Lung (tissue), 16 donors: ENCODE data around the gene GALNT5. TPM values are rescaled to one million over a fixed set of nuclear protein-coding genes. Genes with fewer than 3 reads are reported as not detected.

ENCODE experiments used
- ATAC-seq: fragments of 200-7000 bp; cut with Tn5 transposase; one replicate; pipeline ENCODE4 v1.9.1; 2020; ENCODE audit warnings: moderate number of reproducible peaks; ENCODE audit not compliant: insufficient read depth, low FRiP score
- DNase-seq, 3 donors: peaks; one replicate each; pipeline ENCODE4 v3.0.0-alpha.2; 2013 to 2017
- H3K27ac ChIP-seq, 2 donors: one replicate each; pipeline ENCODE4 v1.5.1; 2013; ENCODE audit warnings: mild to moderate bottlenecking in 2 of 2, moderate library complexity in 2 of 2, control low read depth in 1 of 2, inconsistent platforms in 1 of 2, low read depth in 1 of 2, low read length in 1 of 2
- H3K27me3 ChIP-seq, 3 donors: one replicate each; pipeline ENCODE4 v1.5.1; 2013; ENCODE audit warnings: low read length in 2 of 3; ENCODE audit not compliant: control insufficient read depth in 3 of 3, insufficient read depth in 3 of 3
- H3K36me3 ChIP-seq, 4 donors: one replicate each; pipeline ENCODE4 v1.5.1; 2013; ENCODE audit warnings: low read length in 4 of 4, mild to moderate bottlenecking in 1 of 4, moderate library complexity in 1 of 4; ENCODE audit not compliant: control insufficient read depth in 4 of 4, insufficient read depth in 4 of 4
- H3K4me1 ChIP-seq, 5 donors: one replicate each; pipeline ENCODE4 v1.5.1; 2013; ENCODE audit warnings: low read length in 5 of 5, mild to moderate bottlenecking in 2 of 5, moderate library complexity in 1 of 5; ENCODE audit not compliant: control insufficient read depth in 5 of 5, insufficient read depth in 5 of 5
- H3K4me3 ChIP-seq: one replicate; pipeline ENCODE4 v1.5.1; 2013; ENCODE audit warnings: mild to moderate bottlenecking, control low read depth, moderate library complexity
- H3K9ac ChIP-seq, 2 donors: one replicate each; pipeline ENCODE4 v1.5.1; 2013; ENCODE audit warnings: low read length in 2 of 2, control low read depth in 1 of 2; ENCODE audit not compliant: insufficient read depth in 1 of 2
- H3K9me3 ChIP-seq, 4 donors: one replicate each; pipeline ENCODE4 v1.5.1; 2013; ENCODE audit warnings: low read length in 3 of 4, mild to moderate bottlenecking in 1 of 4, moderate library complexity in 1 of 4; ENCODE audit not compliant: control insufficient read depth in 4 of 4, insufficient read depth in 3 of 4
- WGBS, 2 donors: extraction: QIAGEN DNeasy Blood & Tissue Kit; methylation state at CpG; one replicate each; pipeline ENCODE4 v1.1.7; 2013; 5-methylcytosine and 5-hydroxymethylcytosine counted together
- long read RNA-seq, 5 donors: transcript quantifications; one replicate each; lab custom pipeline, GENCODE V29; 2026
- polyA plus RNA-seq, 2 donors: library from polyadenylated mRNA; stranded (reverse); fragments of 200-250 nt; gene quantifications; one replicate each; pipeline ENCODE4 v1.2.1, GENCODE V29; 2013
- total RNA-seq, 2 donors: library from RNA; depleted of rRNA in 1 of 2; stranded (reverse); fragments of >200 nt in 1 of 2; gene quantifications; one replicate each; pipeline ENCODE4 v1.2.1, GENCODE V29; 2014 to 2021
- TF ChIP-seq, protein P1 (sequence below): IDR thresholded peaks from 2 replicates; pipeline ENCODE4 v1.5.1; 2012; ENCODE audit warnings: mild to moderate bottlenecking; ENCODE audit errors: control extremely low read depth, extremely low read depth
- donor health status: control.
- donor health status: control.
- donor health status: Bipolar disorder and iron deficiency.
- donor health status: healthy.
- donor health status: DM: yes; HTN: yes; CAD: no.

GALNT5 gene, protein sequence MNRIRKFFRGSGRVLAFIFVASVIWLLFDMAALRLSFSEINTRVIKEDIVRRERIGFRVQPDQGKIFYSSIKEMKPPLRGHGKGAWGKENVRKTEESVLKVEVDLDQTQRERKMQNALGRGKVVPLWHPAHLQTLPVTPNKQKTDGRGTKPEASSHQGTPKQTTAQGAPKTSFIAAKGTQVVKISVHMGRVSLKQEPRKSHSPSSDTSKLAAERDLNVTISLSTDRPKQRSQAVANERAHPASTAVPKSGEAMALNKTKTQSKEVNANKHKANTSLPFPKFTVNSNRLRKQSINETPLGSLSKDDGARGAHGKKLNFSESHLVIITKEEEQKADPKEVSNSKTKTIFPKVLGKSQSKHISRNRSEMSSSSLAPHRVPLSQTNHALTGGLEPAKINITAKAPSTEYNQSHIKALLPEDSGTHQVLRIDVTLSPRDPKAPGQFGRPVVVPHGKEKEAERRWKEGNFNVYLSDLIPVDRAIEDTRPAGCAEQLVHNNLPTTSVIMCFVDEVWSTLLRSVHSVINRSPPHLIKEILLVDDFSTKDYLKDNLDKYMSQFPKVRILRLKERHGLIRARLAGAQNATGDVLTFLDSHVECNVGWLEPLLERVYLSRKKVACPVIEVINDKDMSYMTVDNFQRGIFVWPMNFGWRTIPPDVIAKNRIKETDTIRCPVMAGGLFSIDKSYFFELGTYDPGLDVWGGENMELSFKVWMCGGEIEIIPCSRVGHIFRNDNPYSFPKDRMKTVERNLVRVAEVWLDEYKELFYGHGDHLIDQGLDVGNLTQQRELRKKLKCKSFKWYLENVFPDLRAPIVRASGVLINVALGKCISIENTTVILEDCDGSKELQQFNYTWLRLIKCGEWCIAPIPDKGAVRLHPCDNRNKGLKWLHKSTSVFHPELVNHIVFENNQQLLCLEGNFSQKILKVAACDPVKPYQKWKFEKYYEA
- 10 to 100 TPM; 15.9 to 35.9 TPM for total RNA-seq
- polyA plus RNA-seq = 1 to 10 TPM; 3.8 to 4.8 TPM
- long read RNA-seq, donor 1, full-length matches to known transcripts = 1 of 1 reads
- long read RNA-seq, donor 1, partial matches to known transcripts = 0 of 1 reads
- long read RNA-seq, donor 1, other reads (novel, unspliced or antisense) = 0 of 1 reads
- long read RNA-seq, donor 2 = 0 reads
- long read RNA-seq, donor 3 = 0 reads
- long read RNA-seq, donor 4 = 0 reads
- long read RNA-seq, donor 5, full-length matches to known transcripts = 1 of 1 reads
- long read RNA-seq, donor 5, partial matches to known transcripts = 0 of 1 reads
- long read RNA-seq, donor 5, other reads (novel, unspliced or antisense) = 0 of 1 reads

DNA sequence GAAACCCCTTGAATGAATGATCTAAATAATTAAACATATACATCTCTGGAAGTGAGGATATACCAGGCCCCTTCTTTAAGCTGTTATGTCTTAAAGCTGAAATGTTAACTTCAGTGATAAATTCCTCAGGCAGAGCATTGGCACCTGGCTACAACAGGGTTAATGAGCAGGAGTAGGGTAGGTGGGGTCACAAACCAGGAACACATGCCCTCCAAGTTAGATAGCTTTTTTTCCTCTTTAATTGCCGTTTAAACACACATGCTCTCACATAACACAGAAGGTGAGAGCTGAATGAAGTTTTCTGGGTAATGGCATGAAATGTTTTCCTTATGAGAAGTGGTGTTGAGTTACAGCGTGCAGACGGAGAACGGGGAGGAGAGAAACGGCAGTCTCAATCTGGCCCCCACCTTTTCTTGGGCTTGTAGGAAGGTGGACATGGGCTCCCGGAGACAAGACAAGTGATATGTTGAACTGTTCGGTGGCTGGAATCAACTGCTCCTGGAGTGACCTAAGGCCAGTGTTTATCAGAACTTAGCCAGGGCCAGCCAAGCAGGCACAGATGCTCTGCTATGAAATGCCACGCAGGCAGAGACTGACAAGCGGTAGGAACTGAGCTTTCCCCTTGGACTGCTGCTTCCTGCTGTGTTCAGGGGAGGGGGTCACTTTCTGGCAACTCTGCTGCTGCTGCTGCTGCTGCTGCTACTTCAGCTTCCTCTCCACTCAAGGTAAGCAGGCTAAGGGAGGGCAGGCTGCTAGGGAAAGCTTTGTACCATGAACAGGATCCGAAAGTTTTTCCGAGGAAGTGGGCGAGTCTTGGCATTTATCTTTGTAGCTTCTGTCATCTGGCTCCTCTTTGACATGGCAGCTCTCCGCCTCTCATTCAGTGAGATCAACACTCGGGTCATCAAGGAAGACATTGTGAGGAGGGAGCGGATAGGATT is at the start of gene GALNT5:
Gene GALNT5 (plus strand): TSS at position 394 of the 941 bp plus-strand sequence. CDS start 378 bp downstream, at position 772.
- Histone ChIP-seq H3K27me3 (no peaks in the 10 kb centered on the region), H3K9ac (peak within 1 kb of the TSS; percentile 34 to 82), H3K9me3 (no peaks in the 10 kb centered on the region), H3K4me1 (peaks cover 0 to 21% (median 4%) of the 10 kb centered on the region in 5 donors), H3K4me3 (peak within 1 kb of the TSS; percentile 24), H3K27ac (peak within 1 kb of the TSS in 1 of 2 donors; percentile 69), H3K36me3 (no peaks in the 10 kb centered on the region)
- TF ChIP-seq, protein P1, sequence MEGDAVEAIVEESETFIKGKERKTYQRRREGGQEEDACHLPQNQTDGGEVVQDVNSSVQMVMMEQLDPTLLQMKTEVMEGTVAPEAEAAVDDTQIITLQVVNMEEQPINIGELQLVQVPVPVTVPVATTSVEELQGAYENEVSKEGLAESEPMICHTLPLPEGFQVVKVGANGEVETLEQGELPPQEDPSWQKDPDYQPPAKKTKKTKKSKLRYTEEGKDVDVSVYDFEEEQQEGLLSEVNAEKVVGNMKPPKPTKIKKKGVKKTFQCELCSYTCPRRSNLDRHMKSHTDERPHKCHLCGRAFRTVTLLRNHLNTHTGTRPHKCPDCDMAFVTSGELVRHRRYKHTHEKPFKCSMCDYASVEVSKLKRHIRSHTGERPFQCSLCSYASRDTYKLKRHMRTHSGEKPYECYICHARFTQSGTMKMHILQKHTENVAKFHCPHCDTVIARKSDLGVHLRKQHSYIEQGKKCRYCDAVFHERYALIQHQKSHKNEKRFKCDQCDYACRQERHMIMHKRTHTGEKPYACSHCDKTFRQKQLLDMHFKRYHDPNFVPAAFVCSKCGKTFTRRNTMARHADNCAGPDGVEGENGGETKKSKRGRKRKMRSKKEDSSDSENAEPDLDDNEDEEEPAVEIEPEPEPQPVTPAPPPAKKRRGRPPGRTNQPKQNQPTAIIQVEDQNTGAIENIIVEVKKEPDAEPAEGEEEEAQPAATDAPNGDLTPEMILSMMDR = no peak
- 9 to 18% methylated on average over 15 of the region's 15 CpGs for WGBS, 2 donors
- ATAC-seq (peak; percentile 11), DNase-seq (peak; percentile 60 to 88 (median 78))

DNA sequence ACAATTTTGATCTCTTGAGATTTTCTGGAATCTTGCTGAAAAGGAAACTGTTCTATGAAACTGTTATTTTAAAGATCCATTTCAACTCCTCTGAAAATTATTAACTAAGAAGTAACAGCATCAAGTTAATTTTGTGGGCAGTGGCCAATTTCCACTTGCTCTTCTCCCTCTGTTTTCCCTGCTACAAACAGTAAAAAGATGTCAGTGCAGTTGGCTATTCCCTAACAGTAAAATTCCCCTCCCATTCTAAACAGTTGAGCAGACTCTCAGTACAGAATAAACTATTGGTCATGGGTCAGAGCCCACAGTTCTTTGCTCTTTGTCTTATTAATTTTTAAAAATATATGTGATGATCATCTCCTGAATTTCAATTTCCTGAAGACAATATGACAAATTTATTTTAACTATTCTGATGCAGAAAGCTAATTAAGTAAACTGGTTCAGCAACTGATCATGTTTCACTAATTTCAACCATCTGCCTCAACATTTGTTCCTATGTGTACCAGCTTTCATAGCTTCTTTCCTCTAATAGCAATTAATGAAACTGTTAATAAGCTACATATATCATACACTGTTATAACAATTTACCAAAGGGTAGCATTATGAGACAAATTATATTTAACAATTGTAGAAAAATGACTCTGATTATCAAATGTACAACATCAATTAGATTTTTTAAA is 41.1 kb upstream of the GALNT5 start:
- ATAC-seq = no peak
- Histone ChIP-seq H3K4me3 (no peak overlapping the region), H3K4me1 (no peaks in the 10 kb centered on the region), H3K27ac (no peak overlapping the region), H3K36me3 (no peaks in the 10 kb centered on the region), H3K9ac (no peak overlapping the region), H3K9me3 (no peaks in the 10 kb centered on the region), H3K27me3 (no peaks in the 10 kb centered on the region)
- DNase-seq = no peak
- TF ChIP-seq, protein P1 = no peak

DNA sequence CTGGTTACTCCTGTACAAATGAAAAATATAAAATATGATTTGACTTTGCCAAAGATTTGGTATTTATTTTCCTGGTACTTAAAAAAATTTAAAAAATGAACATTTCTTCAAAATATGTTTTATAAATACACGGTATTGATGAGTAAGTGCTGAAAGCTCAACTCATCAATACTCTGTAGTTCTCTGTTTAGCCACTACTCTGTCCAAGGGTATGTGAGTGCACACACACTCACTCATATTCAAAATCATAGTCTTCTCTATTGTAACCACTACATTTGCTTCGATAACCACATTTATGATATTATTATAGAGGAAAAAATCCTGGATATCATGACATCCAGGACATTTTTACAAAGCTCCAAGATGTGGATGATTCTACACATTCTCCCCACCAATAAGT is 40.1 kb upstream of the GALNT5 start:
- Histone ChIP-seq H3K4me1 (no peaks in the 10 kb centered on the region), H3K27me3 (no peaks in the 10 kb centered on the region), H3K36me3 (no peaks in the 10 kb centered on the region), H3K27ac (no peak overlapping the region), H3K9me3 (no peaks in the 10 kb centered on the region), H3K9ac (no peak overlapping the region), H3K4me3 (no peak overlapping the region)
- TF ChIP-seq, protein P1 = no peak
- no peak for DNase-seq
- 91 to 93% methylated on average over 2 of the region's 2 CpGs for WGBS, 2 donors
- ATAC-seq = no peak
